HL-60/S4 treated with retinoic acid at 250 ng/mL for 4 days and 3 days (cell line): ENCODE results near the gene MYO10.
"Not testable (repeated sequence)": the region's sequence is repeated elsewhere in the genome, so short reads cannot be mapped to it uniquely, and the experiment has no call there.

Source experiments
- in situ Hi-C: fragments of 300-500 bp; cut with MboI; formaldehyde crosslinking; loops from 2 replicates; pipeline ENCODE4 v1.7.0; 2022; ENCODE audit warnings: low sequenced_read_pairs

The MYO10 gene

GRCh38 chr5:16656561-16657191 lies 279.4 kb downstream of the MYO10 start:
- in situ Hi-C loops: no loop called here

- in situ Hi-C loops: no loop called here
These were observed 281.3 kb downstream of the MYO10 start for GRCh38 chr5:16654647-16655334.

GRCh38 chr5:16648739-16649138 lies 287.3 kb downstream of the MYO10 start:
- in situ Hi-C loops: not testable (repeated sequence)

GRCh38 chr5:16644301-16644889 lies 291.7 kb downstream of the MYO10 start:
- in situ Hi-C loops: no loop called here

GRCh38 chr5:16642867-16643266 lies 293.2 kb downstream of the MYO10 start:
- in situ Hi-C loops: no loop called here

GRCh38 chr5:16639206-16639605 lies 296.9 kb downstream of the MYO10 start:
- in situ Hi-C loops: no loop called here

GRCh38 chr5:16628376-16628775 lies 307.7 kb downstream of the MYO10 start:
- in situ Hi-C loops: no loop called here

- in situ Hi-C loops: no loop called here
These were observed 309.3 kb downstream of the MYO10 start for GRCh38 chr5:16626696-16627264.

GRCh38 chr5:16625096-16625495 lies 311.0 kb downstream of the MYO10 start:
- in situ Hi-C loops: no loop called here

GRCh38 chr5:16619136-16619535 lies 317.0 kb downstream of the MYO10 start:
- in situ Hi-C loops: no loop called here

- in situ Hi-C loops: no loop called here
These were observed 317.8 kb downstream of the MYO10 start for GRCh38 chr5:16618138-16618897.

- in situ Hi-C loops: no loop called here
These were observed 318.7 kb downstream of the MYO10 start for GRCh38 chr5:16617274-16617968.

- in situ Hi-C loops: no loop called here
These were observed 319.4 kb downstream of the MYO10 start, which contains the start of gene RETREG1 for GRCh38 chr5:16616536-16617273. RETREG1 (minus strand) TSS chr5:16616997; CDS start chr5:16616971, 26 bp downstream.

GRCh38 chr5:16615741-16616535 lies 320.1 kb downstream of the MYO10 start:
- in situ Hi-C loops: no loop called here

GRCh38 chr5:16612007-16612406 lies 324.1 kb downstream of the MYO10 start:
- in situ Hi-C loops: no loop called here
